Memory B cell (primary cell): ENCODE measurements around the gene AAGAB.

Experiments
- ATAC-seq: fragments of 150-1000 bp; cut with Tn5 transposase; 2 replicates; pipeline ENCODE4 v1.10.0; 2021; ENCODE audit warnings: low read depth, mild to moderate bottlenecking, moderate library complexity
- DNase-seq, 2 donors: peaks; one replicate each; pipeline ENCODE4 v3.0.0; 2022; ENCODE audit warnings: low spot score in 2 of 2
- H3K27ac Mint-ChIP-seq: one replicate; pipeline ENCODE4 v1.8.0; 2022; ENCODE audit warnings: mild to moderate bottlenecking, moderate library complexity, mixed read lengths
- H3K27me3 Mint-ChIP-seq: one replicate; pipeline ENCODE4 v1.8.0; 2022; ENCODE audit warnings: mixed read lengths
- H3K36me3 Mint-ChIP-seq: one replicate; pipeline ENCODE4 v1.8.0; 2022; ENCODE audit warnings: mild to moderate bottlenecking, mixed read lengths
- H3K4me1 Mint-ChIP-seq: one replicate; pipeline ENCODE4 v1.8.0; 2022; ENCODE audit warnings: mixed read lengths
- H3K4me3 Mint-ChIP-seq: one replicate; pipeline ENCODE4 v1.8.0; 2022; ENCODE audit warnings: mild to moderate bottlenecking, moderate library complexity, mixed read lengths
- H3K9me3 Mint-ChIP-seq: one replicate; pipeline ENCODE4 v1.8.0; 2022; ENCODE audit warnings: mixed read lengths

AAGAB gene

GRCh38 chr15:67195305-67195704 lies 59.2 kb downstream of the AAGAB start:
- H3K4me3 Mint-ChIP-seq: no peak overlapping the region
- ATAC-seq (no peak), DNase-seq (no peak)
- no peaks in the 10 kb centered on the region for H3K27me3 Mint-ChIP-seq
- H3K27ac Mint-ChIP-seq: peak overlapping the region; percentile 80
- H3K4me1 Mint-ChIP-seq: peaks cover 22% of the 10 kb centered on the region
- H3K9me3 Mint-ChIP-seq: no peaks in the 10 kb centered on the region
- peaks cover 33% of the 10 kb centered on the region for H3K36me3 Mint-ChIP-seq

GRCh38 chr15:67194171-67195114 lies 60.0 kb downstream of the AAGAB start:
- Mint-ChIP-seq H3K4me1 (peaks cover 22% of the 10 kb centered on the region), H3K27ac (peak overlapping the region; percentile 80), H3K27me3 (no peaks in the 10 kb centered on the region), H3K4me3 (no peak overlapping the region), H3K9me3 (no peaks in the 10 kb centered on the region), H3K36me3 (peaks cover 36% of the 10 kb centered on the region)
- DNase-seq: no peak
- no peak for ATAC-seq

GRCh38 chr15:67193223-67193990 lies 61.1 kb downstream of the AAGAB start:
- no peak overlapping the region for H3K4me3 Mint-ChIP-seq
- no peak for DNase-seq
- H3K27ac Mint-ChIP-seq: peak overlapping the region; percentile 80
- H3K9me3 Mint-ChIP-seq: no peaks in the 10 kb centered on the region
- peaks cover 20% of the 10 kb centered on the region for H3K4me1 Mint-ChIP-seq
- ATAC-seq: no peak
- peaks cover 42% of the 10 kb centered on the region for H3K36me3 Mint-ChIP-seq
- H3K27me3 Mint-ChIP-seq: no peaks in the 10 kb centered on the region

GRCh38 chr15:67192185-67192820 lies 62.2 kb downstream of the AAGAB start:
- ATAC-seq (no peak), DNase-seq (no peak)
- Mint-ChIP-seq H3K27ac (peak overlapping the region; percentile 80), H3K27me3 (no peaks in the 10 kb centered on the region), H3K4me1 (peaks cover 12% of the 10 kb centered on the region), H3K9me3 (no peaks in the 10 kb centered on the region), H3K36me3 (peaks cover 45% of the 10 kb centered on the region), H3K4me3 (no peak overlapping the region)

- Mint-ChIP-seq H3K4me3 (no peak overlapping the region), H3K36me3 (peaks cover 44% of the 10 kb centered on the region), H3K27ac (no peak overlapping the region)
Observed at GRCh38 chr15:67190813-67191212, 63.6 kb downstream of the AAGAB start.

GRCh38 chr15:67190326-67190725 lies 64.1 kb downstream of the AAGAB start:
- Mint-ChIP-seq H3K36me3 (peaks cover 45% of the 10 kb centered on the region), H3K27me3 (no peaks in the 10 kb centered on the region), H3K9me3 (no peaks in the 10 kb centered on the region), H3K27ac (peak overlapping the region; percentile 45), H3K4me3 (no peak overlapping the region), H3K4me1 (peaks cover 10% of the 10 kb centered on the region)
- ATAC-seq (no peak), DNase-seq (no peak)

More at GRCh38 chr15:67190813-67191212, 63.6 kb downstream of the AAGAB start:
- no peaks in the 10 kb centered on the region for H3K27me3 Mint-ChIP-seq
- no peak for DNase-seq
- H3K9me3 Mint-ChIP-seq: no peaks in the 10 kb centered on the region
- ATAC-seq: no peak
- peaks cover 9% of the 10 kb centered on the region for H3K4me1 Mint-ChIP-seq

- H3K27ac Mint-ChIP-seq: no peak overlapping the region
- H3K4me1 Mint-ChIP-seq: peaks cover 12% of the 10 kb centered on the region
Observed at GRCh38 chr15:67189326-67190051, 65.0 kb downstream of the AAGAB start.

GRCh38 chr15:67188551-67189218 lies 65.8 kb downstream of the AAGAB start:
- ATAC-seq (no peak), DNase-seq (no peak)
- Mint-ChIP-seq H3K4me1 (peaks cover 9% of the 10 kb centered on the region), H3K9me3 (no peaks in the 10 kb centered on the region), H3K36me3 (peaks cover 46% of the 10 kb centered on the region), H3K27ac (peak overlapping the region; percentile 83), H3K4me3 (no peak overlapping the region), H3K27me3 (no peaks in the 10 kb centered on the region)

More at GRCh38 chr15:67189326-67190051, 65.0 kb downstream of the AAGAB start:
- DNase-seq: no peak
- H3K4me3 Mint-ChIP-seq: no peak overlapping the region
- H3K9me3 Mint-ChIP-seq: no peaks in the 10 kb centered on the region
- H3K36me3 Mint-ChIP-seq: peaks cover 51% of the 10 kb centered on the region
- ATAC-seq: no peak
- H3K27me3 Mint-ChIP-seq: no peaks in the 10 kb centered on the region

GRCh38 chr15:67187351-67187854 lies 67.1 kb downstream of the AAGAB start:
- no peak overlapping the region for H3K4me3 Mint-ChIP-seq
- peak overlapping the region; percentile 83 for H3K27ac Mint-ChIP-seq
- H3K9me3 Mint-ChIP-seq: no peaks in the 10 kb centered on the region
- no peaks in the 10 kb centered on the region for H3K27me3 Mint-ChIP-seq
- no peak for DNase-seq
- ATAC-seq: no peak
- H3K36me3 Mint-ChIP-seq: peaks cover 41% of the 10 kb centered on the region
- peaks cover 9% of the 10 kb centered on the region for H3K4me1 Mint-ChIP-seq

- H3K9me3 Mint-ChIP-seq: no peaks in the 10 kb centered on the region
Observed at GRCh38 chr15:67186688-67187087, 67.8 kb downstream of the AAGAB start.

GRCh38 chr15:67186226-67186649 lies 68.2 kb downstream of the AAGAB start:
- H3K27ac Mint-ChIP-seq: peak overlapping the region; percentile 83
- no peaks in the 10 kb centered on the region for H3K27me3 Mint-ChIP-seq
- DNase-seq (no peak), ATAC-seq (no peak)
- peaks cover 37% of the 10 kb centered on the region for H3K36me3 Mint-ChIP-seq
- H3K4me3 Mint-ChIP-seq: no peak overlapping the region
- peaks cover 9% of the 10 kb centered on the region for H3K4me1 Mint-ChIP-seq
- no peaks in the 10 kb centered on the region for H3K9me3 Mint-ChIP-seq

More at GRCh38 chr15:67186688-67187087, 67.8 kb downstream of the AAGAB start:
- peaks cover 9% of the 10 kb centered on the region for H3K4me1 Mint-ChIP-seq
- DNase-seq: no peak
- peak overlapping the region; percentile 83 for H3K27ac Mint-ChIP-seq
- ATAC-seq: no peak
- H3K4me3 Mint-ChIP-seq: no peak overlapping the region
- H3K27me3 Mint-ChIP-seq: no peaks in the 10 kb centered on the region
- H3K36me3 Mint-ChIP-seq: peaks cover 38% of the 10 kb centered on the region

- Mint-ChIP-seq H3K9me3 (no peaks in the 10 kb centered on the region), H3K4me3 (no peak overlapping the region), H3K27ac (peak overlapping the region; percentile 83), H3K27me3 (no peaks in the 10 kb centered on the region), H3K4me1 (peaks cover 9% of the 10 kb centered on the region), H3K36me3 (peaks cover 33% of the 10 kb centered on the region)
- ATAC-seq: peak; percentile 47
- no peak for DNase-seq
Observed at GRCh38 chr15:67185621-67186225, 68.7 kb downstream of the AAGAB start.
